Stimulated activated CD8-positive, alpha-beta memory T cell treated with anti-CD3 and anti-CD28 coated beads, Interleukin-7, amount 100 ng/mL, for 48 hours (primary cell): ENCODE measurements around the gene ZNF701.
"Not testable (repeated sequence)": the region's sequence is repeated elsewhere in the genome, so short reads cannot be mapped to it uniquely, and the experiment has no call there.

ENCODE experiments used
- DNase-seq, 2 donors: peaks; one replicate each; pipeline ENCODE4 v3.0.0-alpha.2; 2020; ENCODE audit warnings: low read depth in 1 of 2; ENCODE audit errors: extremely low read depth in 1 of 2

ZNF701 gene

GRCh38 chr19:52566121-52566520 lies 4.0 kb upstream of the ZNF701 start:
- no peak for DNase-seq

GRCh38 chr19:52566588-52566987 lies 3.5 kb upstream of the ZNF701 start:
- no peak for DNase-seq

GRCh38 chr19:52567921-52568320 lies 2.2 kb upstream of the ZNF701 start:
- DNase-seq = no peak

- not testable (repeated sequence) for DNase-seq
These were observed 468 bp upstream of the ZNF701 start for GRCh38 chr19:52569638-52569999.

- DNase-seq = no peak
These were observed 14.8 kb downstream of the ZNF701 start for GRCh38 chr19:52584736-52585440.

GRCh38 chr19:52585604-52586003 lies 15.5 kb downstream of the ZNF701 start:
- DNase-seq = no peak

GRCh38 chr19:52590728-52591127 lies 20.6 kb downstream of the ZNF701 start:
- no peak for DNase-seq

- DNase-seq = no peak
These were observed 22.2 kb downstream of the ZNF701 start for GRCh38 chr19:52592301-52592700.

GRCh38 chr19:52593441-52593840 lies 23.4 kb downstream of the ZNF701 start:
- DNase-seq = not testable (repeated sequence)

GRCh38 chr19:52599241-52599640 lies 29.2 kb downstream of the ZNF701 start:
- no peak for DNase-seq

- no peak for DNase-seq
These were observed 30.5 kb downstream of the ZNF701 start for GRCh38 chr19:52600639-52601024.

GRCh38 chr19:52601025-52601973 lies 31.2 kb downstream of the ZNF701 start:
- DNase-seq = peak; percentile 73 to 87

- DNase-seq = not testable (repeated sequence)
These were observed 31.9 kb downstream of the ZNF701 start for GRCh38 chr19:52601974-52602366.

GRCh38 chr19:52602941-52603340 lies 32.9 kb downstream of the ZNF701 start:
- no peak for DNase-seq

- no peak for DNase-seq
These were observed 33.6 kb downstream of the ZNF701 start for GRCh38 chr19:52603558-52604207.

- DNase-seq = no peak
These were observed 43.3 kb downstream of the ZNF701 start for GRCh38 chr19:52613299-52613906.

- no peak for DNase-seq
These were observed 51.3 kb downstream of the ZNF701 start for GRCh38 chr19:52621376-52621775.

- DNase-seq = no peak
These were observed 52.2 kb downstream of the ZNF701 start for GRCh38 chr19:52622261-52622660.

GRCh38 chr19:52626915-52627314 lies 56.8 kb downstream of the ZNF701 start:
- no peak for DNase-seq

GRCh38 chr19:52627441-52627840 lies 57.4 kb downstream of the ZNF701 start:
- DNase-seq = not testable (repeated sequence)
